ACHN (cell line): ENCODE measurements around the gene MORN1.
"Not testable (repeated sequence)": the region's sequence is repeated elsewhere in the genome, so short reads cannot be mapped to it uniquely, and the experiment has no call there.

Experiments used
- DNase-seq: peaks from one replicate; pipeline ENCODE4 v3.0.0-alpha.2; 2015
- in situ Hi-C: cut with HindIII; loops from 2 replicates; pipeline ENCODE4 v1.10.0; 2017; ENCODE audit warnings: low sequenced_read_pairs, low pct_ligation_motif_present, low pct_unique_long_range_greater_than_20kb

The MORN1 gene

DNA sequence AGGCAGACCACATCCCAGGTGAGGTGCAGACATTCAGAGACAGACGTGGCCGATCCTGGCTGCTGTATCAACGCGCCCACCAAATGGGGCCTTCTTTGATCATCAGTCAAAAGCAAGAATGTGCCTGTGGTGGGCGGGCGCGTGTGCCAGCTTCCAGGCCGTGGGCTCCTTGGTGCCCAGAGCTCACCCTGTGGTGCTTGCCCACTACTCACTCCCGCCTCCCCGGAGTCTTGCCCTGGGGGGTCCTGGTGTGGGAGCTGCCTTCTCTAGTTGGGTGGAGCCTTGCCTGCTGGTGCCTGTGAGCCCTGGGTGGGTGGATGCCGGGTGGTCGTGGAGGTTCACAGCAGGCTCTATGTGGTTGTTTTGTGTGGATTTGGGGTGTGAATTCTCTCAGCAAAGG lies 92.7 kb downstream of the MORN1 start:
- in situ Hi-C loops, result no loop called here
- DNase-seq, result no peak

- DNase-seq, result no peak
- in situ Hi-C loops, result no loop called here
These were observed 93.9 kb downstream of the MORN1 start for GRCh38 chr1:2297246-2298011.

GRCh38 chr1:2296614-2297013 lies 94.7 kb downstream of the MORN1 start:
- no peak for DNase-seq
- in situ Hi-C loops, result no loop called here

- not testable (repeated sequence) for DNase-seq
These were observed 95.1 kb downstream of the MORN1 start for GRCh38 chr1:2296211-2296610.

GRCh38 chr1:2295526-2295925 lies 95.8 kb downstream of the MORN1 start:
- in situ Hi-C loops, result no loop called here
- no peak for DNase-seq

More at GRCh38 chr1:2296211-2296610, 95.1 kb downstream of the MORN1 start:
- in situ Hi-C loops, result not testable (repeated sequence)

DNA sequence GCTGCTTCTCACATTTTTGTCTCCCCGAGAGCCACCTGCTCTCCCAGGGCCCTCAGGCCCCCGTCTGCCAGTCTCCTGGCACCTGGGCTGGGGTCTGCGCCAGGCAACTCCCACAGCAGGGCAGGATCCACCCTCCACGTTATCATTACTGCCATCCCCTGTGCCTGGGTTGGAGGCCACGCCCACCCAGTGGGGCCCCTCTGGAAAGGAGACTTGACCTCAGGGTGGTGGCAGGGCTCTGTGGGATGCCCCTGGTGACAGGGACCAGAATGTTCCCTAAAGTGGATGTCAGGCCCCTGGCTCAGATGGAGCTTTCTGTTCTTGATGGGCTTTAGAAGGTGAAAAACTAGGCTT lies 96.7 kb downstream of the MORN1 start:
- no peak for DNase-seq
- in situ Hi-C loops, result no loop called here

- in situ Hi-C loops, result no loop called here
- DNase-seq, result no peak
These were observed 97.2 kb downstream of the MORN1 start for GRCh38 chr1:2294033-2294724.

DNA sequence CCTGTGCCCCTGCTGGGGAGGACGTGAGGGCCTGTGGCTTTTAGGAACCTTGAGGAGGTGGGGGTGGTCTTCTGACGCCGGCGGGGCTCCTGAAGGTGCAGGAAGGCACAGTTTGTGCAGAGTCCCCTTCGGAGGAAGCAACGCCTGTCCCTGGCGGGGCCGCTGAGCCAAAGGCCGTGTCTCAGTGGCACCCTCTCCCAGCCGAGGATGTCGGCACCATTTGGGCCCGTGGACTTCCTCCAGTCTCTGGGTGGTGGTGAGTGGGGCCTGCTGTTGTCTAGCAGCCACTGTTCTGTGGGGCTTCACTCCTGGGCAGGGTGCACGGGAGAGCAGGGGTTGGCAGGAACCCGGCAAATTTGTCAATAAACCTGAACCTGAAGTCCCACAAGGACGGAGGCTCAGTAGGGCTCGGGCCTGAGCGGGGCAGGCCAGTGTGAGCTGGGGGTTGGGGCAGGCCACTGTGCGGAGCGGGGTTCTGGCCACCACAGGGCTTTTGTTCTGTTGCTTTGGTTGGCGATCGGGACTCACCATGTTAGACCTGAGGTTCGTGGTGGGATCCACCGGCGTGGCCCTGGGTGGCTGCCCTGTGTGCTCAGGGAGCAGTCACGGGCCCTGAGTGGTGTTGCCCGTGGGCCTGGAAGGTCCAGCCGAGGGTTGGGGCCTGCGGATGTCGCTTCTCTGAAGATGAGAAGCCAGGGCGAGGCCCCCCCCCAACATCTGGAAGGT lies 98.5 kb downstream of the MORN1 start:
- in situ Hi-C loops, result no loop called here
- DNase-seq, result no peak

- in situ Hi-C loops, result no loop called here
- DNase-seq, result no peak
These were observed 99.8 kb downstream of the MORN1 start for GRCh38 chr1:2291577-2291976.

DNA sequence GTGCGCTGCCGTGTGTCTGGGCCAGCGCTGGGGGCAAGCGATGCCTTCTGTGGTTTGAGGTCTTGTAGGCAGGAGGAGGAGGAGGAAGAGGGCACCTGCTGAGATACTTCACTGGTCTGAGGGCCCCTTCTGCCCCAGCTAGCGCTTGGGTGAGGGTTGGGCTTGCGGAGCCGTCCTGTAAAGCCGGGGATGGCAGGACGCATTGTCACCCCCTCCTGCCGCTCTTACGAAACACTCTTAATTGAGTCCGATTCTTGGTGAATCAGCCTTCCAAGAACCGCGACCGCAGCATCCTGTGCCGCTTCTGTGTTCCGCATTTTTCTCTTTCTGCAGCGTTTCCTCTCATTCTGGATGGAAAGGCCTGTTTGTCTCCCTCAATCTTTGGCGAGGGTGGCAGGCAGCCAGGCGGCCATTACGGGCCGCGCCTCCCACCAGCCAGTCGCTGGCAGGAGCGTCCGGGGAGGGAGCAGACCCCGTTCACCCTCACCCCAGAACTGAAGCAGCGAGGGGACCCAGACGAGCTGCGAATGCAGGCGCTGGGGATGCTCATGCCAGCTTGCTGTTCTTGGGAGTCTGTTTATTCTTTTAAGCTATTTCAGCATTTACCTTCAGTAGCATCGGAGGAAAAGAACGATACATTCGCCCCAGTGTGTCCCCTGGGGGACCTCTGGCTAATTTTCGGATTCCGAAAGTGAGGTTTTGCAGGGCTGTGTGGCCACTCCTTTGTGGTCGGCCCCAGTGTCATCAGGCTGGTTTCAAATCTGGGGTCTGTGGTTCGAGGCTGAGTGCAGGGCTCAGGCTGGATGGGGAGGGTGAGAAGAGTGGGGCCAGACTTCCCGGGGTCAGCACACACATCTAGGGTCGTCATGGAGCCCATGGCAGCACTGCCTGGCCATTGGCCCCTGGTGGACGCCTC lies 100.5 kb downstream of the MORN1 start:
- in situ Hi-C loops, result no loop called here
- no peak for DNase-seq

- no peak for DNase-seq
- in situ Hi-C loops, result no loop called here
These were observed 101.2 kb downstream of the MORN1 start for GRCh38 chr1:2290171-2290578.

DNA sequence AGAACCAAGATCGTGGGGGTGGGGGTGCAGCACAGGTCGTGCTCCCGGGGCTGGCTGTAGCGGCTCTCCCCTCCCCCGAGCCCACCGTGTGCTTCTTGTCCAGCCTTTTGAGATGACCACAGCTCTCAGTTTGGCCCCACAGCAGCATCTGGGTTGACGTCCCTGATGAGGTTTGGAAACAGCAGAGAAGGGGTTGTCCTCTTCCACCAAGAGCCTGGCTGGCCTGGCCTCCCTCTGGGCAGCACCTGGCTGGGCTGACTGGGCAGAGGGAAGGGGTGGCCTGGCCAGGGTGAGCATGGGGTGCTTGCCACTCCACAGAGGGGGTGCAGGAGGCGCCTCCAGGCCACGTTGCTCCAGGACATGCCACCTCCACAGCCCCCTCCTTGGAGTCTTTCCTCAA lies 101.7 kb downstream of the MORN1 start:
- in situ Hi-C loops, result no loop called here
- DNase-seq, result no peak

GRCh38 chr1:2288816-2289536 lies 102.4 kb downstream of the MORN1 start:
- no peak for DNase-seq
- in situ Hi-C loops, result no loop called here

DNA sequence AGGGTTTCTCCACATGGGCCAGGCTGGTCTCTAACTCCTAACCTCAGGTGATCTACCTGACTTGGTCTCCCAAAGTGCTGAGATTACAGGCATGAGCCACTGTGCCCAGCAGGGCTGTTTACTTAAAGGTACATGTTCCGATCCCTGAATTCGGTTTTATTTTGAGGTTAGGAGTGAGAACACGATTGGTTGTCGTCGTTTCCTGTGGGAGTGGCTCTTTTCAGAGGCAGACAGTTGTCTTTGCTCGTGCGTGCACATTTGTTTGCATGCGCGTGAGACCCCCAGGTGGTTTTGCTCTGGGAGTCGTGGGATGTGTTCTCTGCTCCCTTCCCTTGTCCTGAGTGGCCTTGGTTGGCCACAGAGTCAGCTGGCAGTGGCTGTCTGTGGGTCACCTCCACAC lies 103.0 kb downstream of the MORN1 start:
- in situ Hi-C loops, result no loop called here
- no peak for DNase-seq

- in situ Hi-C loops, result no loop called here
- DNase-seq, result no peak
These were observed 103.7 kb downstream of the MORN1 start for GRCh38 chr1:2287649-2288048.

DNA sequence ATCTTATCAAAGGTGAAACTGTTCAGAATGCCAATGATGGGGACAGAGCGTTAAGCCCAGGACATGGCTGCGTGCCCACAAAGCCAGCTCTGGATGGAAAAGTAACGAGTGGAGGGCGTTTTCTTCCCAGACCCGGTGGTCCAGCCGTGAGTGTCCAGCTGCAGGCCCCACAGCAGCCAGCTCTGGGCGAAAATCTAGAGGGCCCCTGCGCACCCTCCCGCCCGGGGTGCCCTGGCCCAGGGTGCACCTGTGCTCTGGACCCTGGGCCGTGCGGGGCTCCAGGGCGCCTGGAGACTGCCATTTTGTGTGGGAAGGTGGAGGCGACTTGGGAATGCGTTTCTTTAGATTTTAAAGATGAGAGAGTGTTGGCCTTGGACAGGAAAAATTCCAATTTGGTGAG lies 104.4 kb downstream of the MORN1 start:
- DNase-seq, result no peak
- in situ Hi-C loops, result no loop called here

DNA sequence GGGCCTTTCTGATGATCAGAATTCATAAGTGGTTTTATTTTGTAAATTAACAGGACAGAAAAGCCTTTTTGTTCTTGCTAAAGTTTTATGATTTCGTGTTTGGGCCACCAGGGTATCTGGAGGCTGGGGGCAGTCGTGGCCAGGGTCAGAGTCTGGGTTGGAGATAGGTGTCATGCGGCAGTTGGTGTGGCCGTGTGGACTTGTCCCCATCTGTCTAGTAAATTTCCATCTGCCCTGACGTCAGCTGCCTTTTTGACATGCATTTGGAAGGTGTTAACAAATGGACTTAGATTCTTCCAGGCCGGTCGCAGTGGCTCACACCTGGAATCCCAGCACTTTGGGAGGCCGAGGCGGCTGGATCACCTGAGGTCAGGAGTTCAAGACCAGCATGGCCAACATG lies 106.4 kb downstream of the MORN1 start:
- in situ Hi-C loops, result no loop called here
- no peak for DNase-seq
